HG03575 (cell line): ENCODE results near the gene MRPL58.

ENCODE experiments used
- ATAC-seq: cut with Tn5 transposase; IDR thresholded peaks from one replicate; pipeline ENCODE4 v1.9.1; 2021; ENCODE audit not compliant: unreplicated experiment, insufficient number of reproducible peaks, low FRiP score; ENCODE audit errors: extremely low read depth

The MRPL58 gene

GRCh38 chr17:75063626-75064025 lies 51.2 kb downstream of the MRPL58 start:
- ATAC-seq = no peak

GRCh38 chr17:75064040-75064439 lies 51.6 kb downstream of the MRPL58 start:
- no peak for ATAC-seq

GRCh38 chr17:75064460-75064859 lies 52.0 kb downstream of the MRPL58 start:
- ATAC-seq = no peak

- ATAC-seq = no peak
Measured at GRCh38 chr17:75064867-75065561, 52.5 kb downstream of the MRPL58 start.

- ATAC-seq = no peak
Measured at GRCh38 chr17:75065562-75066151, 53.2 kb downstream of the MRPL58 start.

GRCh38 chr17:75067856-75068255 lies 55.4 kb downstream of the MRPL58 start:
- no peak for ATAC-seq

GRCh38 chr17:75068750-75069149 lies 56.3 kb downstream of the MRPL58 start:
- ATAC-seq = no peak

GRCh38 chr17:75069783-75070182 lies 57.3 kb downstream of the MRPL58 start:
- no peak for ATAC-seq
